GM18951 (cell line): ENCODE results near the gene DGKQ.

Source experiments
- POLR2A ChIP-seq: IDR thresholded peaks from 4 replicates; pipeline ENCODE4 v1.6.1; 2011; ENCODE audit warnings: mild to moderate bottlenecking; ENCODE audit not compliant: insufficient read length, insufficient read depth; ENCODE audit errors: extremely low read depth
- in situ Hi-C: fragments of 300-500 bp; cut with MboI; formaldehyde crosslinking; loops from one replicate; pipeline ENCODE4 v1.12.0; 2022; ENCODE audit warnings: low sequenced_read_pairs, mixed read lengths, inconsistent platforms; ENCODE audit not compliant: unreplicated experiment

DGKQ gene

DNA sequence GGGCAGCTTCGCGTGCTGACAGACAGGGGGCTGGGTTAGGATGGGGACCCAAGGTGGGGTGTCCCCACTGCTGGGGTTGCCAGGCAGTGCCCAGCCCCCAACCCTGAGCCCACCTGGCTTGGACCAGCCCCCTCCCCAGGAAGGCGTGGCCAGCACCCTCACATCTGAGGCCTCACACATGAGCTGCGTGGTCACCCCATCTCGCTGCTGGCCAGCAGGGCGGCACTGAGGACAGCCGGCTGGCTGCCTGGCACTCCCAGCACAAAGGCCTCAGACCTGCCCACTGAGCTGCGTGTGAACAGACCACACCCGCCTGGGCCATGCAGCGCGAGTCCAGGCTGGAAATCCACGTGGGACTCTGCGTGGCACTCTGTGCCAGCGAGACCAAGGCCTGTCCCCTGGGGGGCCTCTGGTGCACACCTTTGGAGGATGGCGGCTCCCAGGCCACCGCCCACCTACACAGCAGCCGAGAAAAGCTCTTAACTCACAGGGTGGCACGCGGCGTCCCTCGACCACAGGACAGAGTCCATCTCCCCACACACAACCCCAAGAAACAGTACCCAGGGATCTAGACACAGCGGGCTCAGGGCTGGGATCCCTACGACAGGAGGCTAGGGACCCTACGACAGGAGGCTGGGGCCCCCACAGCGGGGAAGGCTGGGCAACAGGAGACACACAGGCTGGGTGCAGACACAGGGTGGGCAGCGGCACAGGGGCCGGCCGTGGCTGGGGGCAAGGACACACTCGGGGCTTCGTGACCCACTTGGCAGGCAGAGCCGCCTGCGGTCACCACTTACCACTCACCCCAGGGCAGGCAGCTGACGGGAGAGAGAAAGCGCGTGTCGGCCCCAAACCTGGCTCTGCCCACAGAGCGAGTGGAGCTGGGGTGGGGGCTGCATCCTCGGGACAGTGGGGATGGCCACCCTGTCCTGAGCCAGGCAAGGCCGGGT, 9.8 kb downstream of the DGKQ start:
- no peak for TF ChIP-seq POLR2A
- in situ Hi-C loops, result no loop called here

DNA sequence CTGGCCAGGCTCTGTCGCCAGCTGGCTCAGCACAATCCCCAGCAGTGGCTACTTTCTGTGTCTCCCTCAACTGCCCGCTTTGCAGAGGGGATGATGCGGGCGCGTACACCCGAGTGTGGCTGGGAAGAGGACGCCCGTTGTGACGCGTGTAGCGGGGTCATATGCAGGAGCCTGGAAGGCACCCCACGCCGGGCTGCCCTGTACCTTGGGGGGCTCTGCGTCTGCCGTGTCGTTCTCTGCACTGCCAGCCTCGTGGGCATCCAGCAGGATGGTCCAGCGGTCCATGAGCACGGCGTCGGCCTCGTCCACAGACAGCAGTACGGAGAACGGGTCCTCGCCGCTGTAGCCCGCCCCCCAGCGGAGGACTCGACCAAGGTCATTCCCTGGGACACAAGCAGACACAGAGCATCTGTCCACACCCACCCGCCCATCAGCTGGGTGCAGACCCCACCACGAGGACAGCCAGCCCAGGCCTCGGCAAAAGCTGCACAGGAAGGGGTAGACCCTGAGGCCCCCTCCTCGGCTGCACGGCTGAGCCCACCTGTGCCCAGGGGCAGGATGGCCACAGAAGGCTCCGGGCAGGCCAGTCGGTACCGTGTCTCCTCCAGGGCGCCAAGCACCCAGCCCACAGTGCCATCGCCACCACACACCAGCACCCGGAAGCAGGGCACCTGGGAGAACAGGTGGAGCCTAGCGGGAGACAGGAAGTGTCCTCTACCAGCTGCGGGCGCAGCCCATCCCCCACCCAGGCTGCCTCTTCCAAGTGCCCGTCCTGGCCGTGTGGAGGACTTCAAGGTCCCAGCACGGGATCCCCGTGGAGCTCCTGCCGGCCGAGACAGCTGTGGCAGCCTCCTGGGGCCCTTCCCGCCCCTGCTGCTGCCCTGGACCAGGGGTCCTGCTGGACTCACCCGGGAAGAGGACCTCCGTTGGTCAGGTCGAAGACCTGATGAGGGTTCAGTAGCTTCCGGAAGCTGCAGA, 10.8 kb downstream of the DGKQ start:
- TF ChIP-seq POLR2A, result no peak
- in situ Hi-C loops, result no loop called here

DNA sequence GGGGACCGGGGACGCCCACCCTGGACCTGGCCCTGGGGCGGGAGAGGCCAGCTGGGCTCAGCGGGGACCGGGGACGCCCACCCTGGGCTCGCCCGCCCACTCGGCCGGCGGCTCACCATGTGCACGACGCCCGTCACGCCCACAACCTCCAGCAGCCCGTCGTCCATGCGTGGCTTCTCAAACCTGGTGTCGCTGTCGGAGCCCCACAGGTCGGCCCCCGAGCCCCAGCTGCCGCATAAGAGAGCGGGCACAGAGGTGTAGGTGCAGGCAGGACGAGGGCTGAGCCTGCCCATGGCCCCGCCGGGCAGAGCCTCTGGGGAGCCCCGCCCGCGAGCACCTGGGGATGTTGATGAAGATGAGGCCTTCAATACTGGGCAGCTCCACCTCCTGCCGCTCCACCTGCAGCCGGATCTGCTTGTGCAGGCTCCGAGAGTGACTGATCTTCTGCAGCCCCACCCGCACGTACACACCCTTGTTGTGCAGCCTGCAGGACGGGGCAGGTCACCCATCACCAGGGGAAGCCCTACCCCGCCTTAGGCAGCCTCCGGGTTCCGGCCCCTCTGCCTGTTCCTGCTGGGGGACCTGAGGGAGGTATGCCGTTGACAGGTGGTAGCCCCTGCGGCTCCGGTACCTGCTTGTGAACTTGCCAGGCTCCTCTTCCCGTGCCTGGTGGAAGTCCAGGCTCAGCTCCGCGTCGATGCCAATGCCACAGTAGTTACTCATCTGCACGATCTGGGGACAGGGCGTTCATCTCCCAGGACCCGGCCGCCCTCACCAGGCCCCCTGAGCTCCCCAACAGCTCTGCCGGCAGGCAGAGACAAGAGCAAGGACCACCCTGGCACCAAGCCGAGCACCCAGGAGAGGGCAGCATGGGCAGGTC, 11.8 kb downstream of the DGKQ start:
- in situ Hi-C loops, result no loop called here
- TF ChIP-seq POLR2A, result no peak

GRCh38 chr4:960636-961350, 12.6 kb downstream of the DGKQ start:
- in situ Hi-C loops, result no loop called here
- TF ChIP-seq POLR2A, result no peak

GRCh38 chr4:960140-960635, 13.2 kb downstream of the DGKQ start:
- in situ Hi-C loops, result no loop called here
- no peak for TF ChIP-seq POLR2A

- TF ChIP-seq POLR2A, result no peak
- in situ Hi-C loops, result no loop called here
Measured at GRCh38 chr4:959338-960139, 13.8 kb downstream of the DGKQ start.

DNA sequence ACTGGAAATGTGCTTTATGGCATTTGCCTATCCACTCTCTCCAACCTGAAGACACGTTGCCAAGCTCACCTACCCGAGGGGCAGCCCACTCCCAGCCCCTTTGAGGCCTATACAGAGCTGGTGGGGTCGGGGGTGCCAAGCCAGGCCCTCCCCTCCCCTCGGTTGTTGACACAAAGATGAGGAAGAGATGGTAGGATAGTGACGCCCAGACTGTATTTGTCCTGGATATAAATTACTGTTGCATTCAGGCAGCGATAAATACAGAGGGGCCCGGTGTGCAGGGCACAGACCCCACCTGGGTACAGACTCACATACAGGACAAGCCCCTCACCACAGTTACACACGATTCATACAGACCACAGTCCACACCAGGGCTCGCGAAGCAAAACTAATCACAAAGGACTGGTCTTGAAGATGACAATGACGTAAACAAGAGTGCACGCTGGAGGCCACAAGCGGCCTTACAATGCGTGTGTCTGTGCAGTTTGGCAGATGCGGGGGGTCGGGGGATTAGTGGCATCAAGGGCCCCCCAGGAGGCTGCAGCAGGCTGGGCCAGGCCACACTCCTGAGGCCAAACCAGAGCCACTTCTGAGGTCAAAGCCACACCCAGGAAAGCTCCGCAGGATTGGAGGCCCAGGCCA, 14.6 kb downstream of the DGKQ start:
- in situ Hi-C loops, result no loop called here
- TF ChIP-seq POLR2A, result no peak

DNA sequence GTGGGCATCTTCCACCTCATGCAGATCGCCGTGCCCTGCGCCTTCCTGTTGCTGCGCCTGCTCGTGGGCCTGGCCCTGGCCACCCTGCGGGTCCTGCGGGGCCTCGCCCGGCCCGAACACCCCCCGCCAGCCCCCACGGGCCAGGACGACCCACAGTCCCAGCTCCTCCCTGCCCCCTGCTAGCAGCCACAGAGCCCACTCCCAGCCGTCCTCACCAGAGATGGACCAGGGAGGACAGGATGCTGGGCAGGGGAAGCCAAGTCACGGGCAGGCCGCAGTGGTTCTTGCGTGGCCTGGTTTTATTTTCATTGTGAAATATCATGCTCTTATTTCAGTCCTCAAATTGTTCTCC, 15.1 kb downstream of the DGKQ start:
- TF ChIP-seq POLR2A, result no peak
- in situ Hi-C loops, result no loop called here

DNA sequence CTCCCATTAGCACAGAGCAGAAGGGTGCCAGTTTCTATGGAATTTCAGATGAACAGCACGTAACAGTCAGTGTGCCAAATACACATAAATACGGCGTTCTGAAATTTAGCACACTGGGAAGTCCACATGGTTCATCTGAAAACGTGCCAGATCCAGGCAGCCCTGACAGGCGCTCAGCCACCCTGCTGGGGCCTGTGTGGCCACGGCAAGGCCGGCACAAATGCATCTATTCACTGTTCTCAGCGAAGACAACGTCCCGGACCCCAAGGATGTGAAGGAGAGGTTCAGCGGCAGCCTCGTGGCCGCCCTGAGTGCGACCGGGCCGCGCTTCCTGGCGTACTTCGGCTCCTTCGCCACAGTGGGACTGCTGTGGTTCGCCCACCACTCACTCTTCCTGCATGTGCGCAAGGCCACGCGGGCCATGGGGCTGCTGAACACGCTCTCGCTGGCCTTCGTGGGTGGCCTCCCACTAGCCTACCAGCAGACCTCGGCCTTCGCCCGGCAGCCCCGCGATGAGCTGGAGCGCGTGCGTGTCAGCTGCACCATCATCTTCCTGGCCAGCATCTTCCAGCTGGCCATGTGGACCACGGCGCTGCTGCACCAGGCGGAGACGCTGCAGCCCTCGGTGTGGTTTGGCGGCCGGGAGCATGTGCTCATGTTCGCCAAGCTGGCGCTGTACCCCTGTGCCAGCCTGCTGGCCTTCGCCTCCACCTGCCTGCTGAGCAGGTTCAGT, 15.6 kb downstream of the DGKQ start:
- in situ Hi-C loops, result no loop called here
- no peak for TF ChIP-seq POLR2A

GRCh38 chr4:957231-957580, 16.2 kb downstream of the DGKQ start:
- no peak for TF ChIP-seq POLR2A
- in situ Hi-C loops, result no loop called here
